Fibroblast of lung (primary cell): Measurements from ENCODE around the gene NECTIN2.

Experiments
- EZH2 ChIP-seq: IDR thresholded peaks from 2 replicates; pipeline ENCODE4 v1.5.1; 2012; ENCODE audit warnings: low read length, control low read depth, mild to moderate bottlenecking; ENCODE audit errors: missing control alignments
- TF ChIP-seq, protein P1 (sequence below), 2 donors: IDR thresholded peaks in 1 of 2; conservative IDR thresholded peaks in 1 of 2; 1 replicate in 1 of 2; 2 replicates in 1 of 2; pipeline ENCODE4 v1.5.1; 2011 to 2012; ENCODE audit warnings: low read length in 2 of 2, control low read depth in 1 of 2, inconsistent platforms in 1 of 2, low read depth in 1 of 2, mild to moderate bottlenecking in 1 of 2

DNA sequence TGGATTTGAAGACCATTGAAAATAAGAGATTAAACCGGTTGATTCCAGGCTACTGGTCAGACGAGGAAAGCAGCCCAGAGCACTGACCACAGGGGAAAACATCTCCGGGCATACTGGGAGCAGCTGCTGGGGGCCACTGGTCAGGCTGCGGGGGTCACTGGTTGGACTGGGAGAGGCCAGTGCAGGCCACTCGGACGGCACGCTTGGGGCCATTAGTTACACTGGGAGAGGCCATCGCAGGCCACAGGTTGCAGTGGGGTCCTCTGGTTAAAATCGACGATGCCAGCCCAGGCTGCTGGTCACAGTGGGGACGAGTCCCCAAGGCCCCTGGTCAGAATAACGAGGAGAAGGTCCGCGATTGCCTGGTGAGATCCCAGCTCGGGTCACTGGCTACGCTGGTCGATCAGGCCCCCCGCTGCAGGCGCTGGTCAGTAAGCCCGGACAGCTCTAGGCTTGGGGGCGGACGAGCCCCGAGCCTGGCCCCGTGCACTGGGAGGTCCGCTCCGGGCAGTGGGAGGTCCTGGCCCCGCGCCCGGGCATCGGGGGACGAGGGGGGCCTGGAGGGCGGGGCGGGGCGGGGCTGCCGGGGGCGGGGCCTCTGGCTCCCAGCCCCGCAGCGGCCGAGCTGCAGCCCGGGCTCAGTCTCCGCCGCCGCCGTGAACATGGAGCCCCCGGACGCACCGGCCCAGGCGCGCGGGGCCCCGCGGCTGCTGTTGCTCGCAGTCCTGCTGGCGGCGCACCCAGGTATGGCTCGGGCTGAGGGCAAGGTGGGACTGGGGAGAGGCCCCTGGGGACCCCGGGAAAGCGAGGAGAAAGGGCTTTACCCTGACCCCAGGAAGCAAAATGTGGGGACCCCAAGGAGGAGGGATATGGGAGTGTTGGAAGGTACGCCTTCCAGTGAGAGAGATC, 37.4 kb upstream of the NECTIN2 start, which contains the start of gene BCAM:
- TF ChIP-seq, protein P1, sequence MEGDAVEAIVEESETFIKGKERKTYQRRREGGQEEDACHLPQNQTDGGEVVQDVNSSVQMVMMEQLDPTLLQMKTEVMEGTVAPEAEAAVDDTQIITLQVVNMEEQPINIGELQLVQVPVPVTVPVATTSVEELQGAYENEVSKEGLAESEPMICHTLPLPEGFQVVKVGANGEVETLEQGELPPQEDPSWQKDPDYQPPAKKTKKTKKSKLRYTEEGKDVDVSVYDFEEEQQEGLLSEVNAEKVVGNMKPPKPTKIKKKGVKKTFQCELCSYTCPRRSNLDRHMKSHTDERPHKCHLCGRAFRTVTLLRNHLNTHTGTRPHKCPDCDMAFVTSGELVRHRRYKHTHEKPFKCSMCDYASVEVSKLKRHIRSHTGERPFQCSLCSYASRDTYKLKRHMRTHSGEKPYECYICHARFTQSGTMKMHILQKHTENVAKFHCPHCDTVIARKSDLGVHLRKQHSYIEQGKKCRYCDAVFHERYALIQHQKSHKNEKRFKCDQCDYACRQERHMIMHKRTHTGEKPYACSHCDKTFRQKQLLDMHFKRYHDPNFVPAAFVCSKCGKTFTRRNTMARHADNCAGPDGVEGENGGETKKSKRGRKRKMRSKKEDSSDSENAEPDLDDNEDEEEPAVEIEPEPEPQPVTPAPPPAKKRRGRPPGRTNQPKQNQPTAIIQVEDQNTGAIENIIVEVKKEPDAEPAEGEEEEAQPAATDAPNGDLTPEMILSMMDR (conservative IDR thresholded peaks at IDR 0.05 in 1 of 2, IDR thresholded peaks at IDR 0.05 in 1 of 2; ENCODE audit: low read depth in 1 of 2, low read length in 2 of 2) = no peak
- TF ChIP-seq EZH2 = no peak
